Measurements from ENCODE around the gene GYPB.
"Not testable (repeated sequence)": the region's sequence is repeated elsewhere in the genome, so short reads cannot be mapped to it uniquely, and the experiment has no call there.

GRCh38 chr4:143974021-143974420 lies 45.2 kb downstream of the GYPB start:
- TF ChIP-seq POLR2AphosphoS5, CTCF (IDR thresholded peaks at IDR 0.05): not testable (repeated sequence)

All from stomach (tissue), 4 donors.